ENCODE data around the gene CAT. TPM values are rescaled to one million over a fixed set of nuclear protein-coding genes. Genes with fewer than 3 reads are reported as not detected.

The CAT gene
- total RNA-seq, 1 donor from 2014 or later: 69.2 TPM

GRCh38 chr11:34425867-34426266, 12.9 kb upstream of the CAT start:
- no peak overlapping the region for H3K27ac ChIP-seq
- intact Hi-C loops (cut with DNase I): no loop called here
- TF ChIP-seq CTCF (IDR thresholded peaks at IDR 0.05): no peak

GRCh38 chr11:34426766-34427185, 12.0 kb upstream of the CAT start:
- no peaks in the 10 kb centered on the region for H3K27me3 ChIP-seq
- H3K4me3 ChIP-seq: no peak overlapping the region
- H3K36me3 ChIP-seq: no peaks in the 10 kb centered on the region
- no peak overlapping the region for H3K27ac ChIP-seq
- intact Hi-C loops (cut with DNase I): no loop called here
- TF ChIP-seq CTCF (IDR thresholded peaks at IDR 0.05): no peak
- H3K4me1 ChIP-seq: no peaks in the 10 kb centered on the region
- no peak for DNase-seq (ENCODE audit: low spot score in 2 of 2)
- no peaks in the 10 kb centered on the region for H3K9me3 ChIP-seq

More at GRCh38 chr11:34425867-34426266, 12.9 kb upstream of the CAT start:
- no peaks in the 10 kb centered on the region for H3K4me1 ChIP-seq
- no peaks in the 10 kb centered on the region for H3K27me3 ChIP-seq
- no peaks in the 10 kb centered on the region for H3K36me3 ChIP-seq
- no peak for DNase-seq (ENCODE audit: low spot score in 2 of 2)
- no peaks in the 10 kb centered on the region for H3K9me3 ChIP-seq
- H3K4me3 ChIP-seq: no peak overlapping the region

- no peak overlapping the region for H3K4me3 ChIP-seq
- TF ChIP-seq CTCF (IDR thresholded peaks at IDR 0.05): no peak
- H3K36me3 ChIP-seq: no peaks in the 10 kb centered on the region
- H3K9me3 ChIP-seq: no peaks in the 10 kb centered on the region
- H3K4me1 ChIP-seq: no peaks in the 10 kb centered on the region
- DNase-seq (ENCODE audit: low spot score in 2 of 2): no peak
- no peaks in the 10 kb centered on the region for H3K27me3 ChIP-seq
- no peak overlapping the region for H3K27ac ChIP-seq
- intact Hi-C loops (cut with DNase I): no loop called here
Observed at GRCh38 chr11:34427186-34427805, 11.4 kb upstream of the CAT start.

GRCh38 chr11:34431979-34432378, 6.8 kb upstream of the CAT start:
- DNase-seq (ENCODE audit: low spot score in 2 of 2): no peak
- intact Hi-C loops (cut with DNase I): loop anchor here (10.0 kb wide), 1 partner anchor 167 kb away; no protein-coding TSS in a partner anchor
- Histone ChIP-seq H3K27ac (no peak overlapping the region), H3K36me3 (no peaks in the 10 kb centered on the region), H3K4me3 (no peak overlapping the region), H3K9me3 (no peaks in the 10 kb centered on the region), H3K27me3 (no peaks in the 10 kb centered on the region), H3K4me1 (no peaks in the 10 kb centered on the region)
- TF ChIP-seq CTCF (IDR thresholded peaks at IDR 0.05): no peak

GRCh38 chr11:34432822-34433221, 5.9 kb upstream of the CAT start:
- no peaks in the 10 kb centered on the region for H3K9me3 ChIP-seq
- intact Hi-C loops (cut with DNase I): loop anchor here (10.0 kb wide), 1 partner anchor 168 kb away; no protein-coding TSS in a partner anchor
- peaks cover 0 to 1% of the 10 kb centered on the region in 2 donors for H3K4me1 ChIP-seq
- DNase-seq (ENCODE audit: low spot score in 2 of 2): no peak
- H3K4me3 ChIP-seq: no peak overlapping the region
- H3K27ac ChIP-seq: no peak overlapping the region
- no peak for TF ChIP-seq CTCF (IDR thresholded peaks at IDR 0.05)
- no peaks in the 10 kb centered on the region for H3K36me3 ChIP-seq
- H3K27me3 ChIP-seq: no peaks in the 10 kb centered on the region

All from ascending aorta (tissue), 2 donors.